Peyer's patch (tissue), 4 donors: ENCODE measurements around the gene SAP25. TPM values are rescaled to one million over a fixed set of nuclear protein-coding genes. Genes with fewer than 3 reads are reported as not detected.
"Not testable (repeated sequence)": the region's sequence is repeated elsewhere in the genome, so short reads cannot be mapped to it uniquely, and the experiment has no call there.

ENCODE experiments used
- DNase-seq, 3 donors: peaks; one replicate each; pipeline ENCODE4 v3.0.0-alpha.2; 2017 to 2019
- H3K27ac ChIP-seq, 4 donors: fragments of 200-600 bp; sonication (generic); one replicate each; pipeline ENCODE4 v1.5.1; 2016 to 2019
- H3K27me3 ChIP-seq, 2 donors: fragments of 200-600 bp; sonication (generic); one replicate each; pipeline ENCODE4 v1.5.1; 2019
- H3K36me3 ChIP-seq, 3 donors: fragments of 200-600 bp; sonication (generic); one replicate each; pipeline ENCODE4 v1.5.1; 2016 to 2019
- H3K4me1 ChIP-seq, 4 donors: fragments of 200-600 bp; sonication (generic); one replicate each; pipeline ENCODE4 v1.5.1; 2016 to 2019
- H3K4me3 ChIP-seq, 4 donors: fragments of 200-600 bp; sonication (generic); 1 replicate in 3 of 4; 2 replicates in 1 of 4; pipeline ENCODE4 v1.5.1; 2016 to 2019; ENCODE audit warnings: mild to moderate bottlenecking in 1 of 4
- H3K9me3 ChIP-seq, 4 donors: fragments of 200-600 bp; sonication (generic); one replicate each; pipeline ENCODE4 v1.5.1; 2016 to 2019; ENCODE audit warnings: mild to moderate bottlenecking in 1 of 4
- CTCF ChIP-seq, 6 experiments: fragments of 450-650 bp in 4 of 6; fragments of 200-600 bp in 2 of 6; sonication (generic) in 1 of 6; IDR thresholded peaks; one replicate each; pipeline ENCODE4 v1.5.1; 2017 to 2019; ENCODE audit warnings: antibody characterized with exemption in 6 of 6, mild to moderate bottlenecking in 3 of 6, moderate library complexity in 1 of 6
- POLR2A ChIP-seq, 2 donors: fragments of 450-650 bp; IDR thresholded peaks; one replicate each; pipeline ENCODE4 v1.5.1; 2017; ENCODE audit warnings: antibody characterized with exemption in 2 of 2, mild to moderate bottlenecking in 2 of 2, moderate library complexity in 2 of 2
- total RNA-seq, 4 donors: library from RNA; depleted of rRNA; stranded (reverse); fragments of >200 nt; gene quantifications; one replicate each; pipeline ENCODE4 v1.1.0, GENCODE V29; 2016

SAP25 gene
- total RNA-seq, 4 donors from 2014 or later: 2.5 to 18.2 (median 13.4) TPM

GRCh38 chr7:100543586-100543985 lies 30.1 kb downstream of the SAP25 start:
- peak overlapping the region; percentile 75 to 91 (median 81) for H3K27ac ChIP-seq
- TF ChIP-seq CTCF (IDR thresholded peaks at IDR 0.05) (no peak), POLR2A (IDR thresholded peaks at IDR 0.05) (no peak)
- DNase-seq: no peak
- peaks cover 0 to 4% (median 0%) of the 10 kb centered on the region in 3 donors for H3K36me3 ChIP-seq
- H3K27me3 ChIP-seq: no peaks in the 10 kb centered on the region
- peaks cover 5 to 81% (median 26%) of the 10 kb centered on the region in 4 donors for H3K4me1 ChIP-seq
- no peaks in the 10 kb centered on the region for H3K9me3 ChIP-seq
- no peak overlapping the region for H3K4me3 ChIP-seq

GRCh38 chr7:100541309-100541708 lies 32.4 kb downstream of the SAP25 start:
- not testable (repeated sequence) for DNase-seq, H3K27me3 ChIP-seq, H3K9me3 ChIP-seq, H3K36me3 ChIP-seq
- peak overlapping the region in 1 of 4 donors; percentile 7 for H3K4me3 ChIP-seq
- peaks cover 2 to 63% (median 18%) of the 10 kb centered on the region in 4 donors for H3K4me1 ChIP-seq
- H3K27ac ChIP-seq: peak overlapping the region in 2 of 4 donors; percentile 15 to 20

DNA sequence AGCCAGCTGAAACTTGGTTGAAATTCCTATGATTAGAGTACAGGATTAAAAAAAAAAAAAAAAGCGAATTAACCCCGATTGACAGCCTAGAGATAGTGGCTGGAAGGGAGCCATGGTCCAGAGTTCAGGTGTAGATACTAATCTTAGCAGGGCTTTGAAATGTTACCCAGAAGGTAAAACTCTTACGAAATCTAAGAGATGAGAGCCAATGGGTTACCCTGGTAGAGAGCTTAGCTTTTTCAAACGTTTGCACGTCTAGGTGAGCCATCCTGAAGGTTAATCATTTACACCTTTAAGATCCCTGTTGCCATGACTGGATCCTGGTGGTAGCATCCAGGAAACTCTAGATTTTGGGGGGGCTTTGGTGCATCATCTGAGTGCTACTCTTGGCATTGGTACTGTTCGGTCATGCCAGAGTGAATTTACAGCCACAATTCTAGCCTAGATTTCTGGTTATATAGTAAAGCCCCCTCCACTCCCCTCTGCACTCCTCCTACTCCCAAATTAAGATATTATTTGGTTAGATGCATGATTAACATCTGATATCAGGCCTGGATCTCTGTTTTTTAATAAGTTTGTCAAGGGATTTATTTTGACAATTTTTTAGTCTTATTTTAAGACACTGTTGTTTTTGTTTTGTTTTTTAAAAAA lies 33.5 kb downstream of the SAP25 start:
- peak overlapping the region; percentile 71 to 96 (median 87) for H3K4me3 ChIP-seq
- H3K4me1 ChIP-seq: peaks cover 2 to 51% (median 13%) of the 10 kb centered on the region in 4 donors
- no peaks in the 10 kb centered on the region for H3K36me3 ChIP-seq
- DNase-seq: peak in 2 of 3 donors; percentile 59 to 82
- H3K9me3 ChIP-seq: no peaks in the 10 kb centered on the region
- peak overlapping the region in 3 of 4 donors; percentile 78 to 87 (median 85) for H3K27ac ChIP-seq
- no peak for TF ChIP-seq CTCF (IDR thresholded peaks at IDR 0.05)
- no peaks in the 10 kb centered on the region for H3K27me3 ChIP-seq

DNA sequence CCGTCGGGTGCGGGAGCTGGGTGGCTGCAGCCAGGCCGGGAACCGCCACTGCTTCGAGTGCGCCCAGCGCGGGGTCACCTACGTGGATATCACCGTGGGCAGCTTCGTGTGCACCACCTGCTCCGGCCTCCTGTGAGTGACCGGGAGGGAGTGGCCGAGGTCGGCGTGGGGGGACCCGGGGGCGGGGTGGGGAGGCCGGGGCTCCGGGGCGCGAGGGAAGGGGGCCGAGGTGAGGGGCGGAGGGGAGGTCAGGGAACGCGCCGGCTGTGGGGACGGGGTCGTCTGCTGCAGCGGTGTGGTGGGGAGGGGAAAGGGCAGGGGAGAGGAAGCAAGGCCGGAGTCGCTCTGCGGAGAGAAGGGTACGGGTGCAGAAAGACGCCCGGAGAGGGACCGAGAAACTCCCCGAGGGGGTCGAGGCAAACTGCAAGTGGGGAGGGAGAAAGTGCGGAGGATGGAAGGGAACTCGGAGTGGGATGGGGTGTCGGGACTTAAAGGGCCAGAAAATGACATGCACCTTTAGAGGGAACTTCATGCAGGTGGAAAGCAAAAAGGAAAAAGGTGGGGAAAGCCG lies 34.2 kb downstream of the SAP25 start:
- Histone ChIP-seq H3K9me3 (no peaks in the 10 kb centered on the region), H3K27me3 (no peaks in the 10 kb centered on the region), H3K4me1 (peaks cover 0 to 45% (median 9%) of the 10 kb centered on the region in 4 donors), H3K36me3 (no peaks in the 10 kb centered on the region), H3K4me3 (peak overlapping the region; percentile 71 to 96 (median 87)), H3K27ac (peak overlapping the region; percentile 78 to 87 (median 85))
- no peak for DNase-seq
- TF ChIP-seq CTCF (IDR thresholded peaks at IDR 0.05) (no peak), POLR2A (IDR thresholded peaks at IDR 0.05) (no peak)

- Histone ChIP-seq H3K36me3 (no peaks in the 10 kb centered on the region), H3K27ac (peak within 1 kb of the TSS; percentile 78 to 87 (median 85)), H3K4me3 (peak within 1 kb of the TSS; percentile 71 to 96 (median 87)), H3K9me3 (no peaks in the 10 kb centered on the region), H3K27me3 (no peaks in the 10 kb centered on the region), H3K4me1 (peaks cover 0 to 38% (median 6%) of the 10 kb centered on the region in 4 donors)
- DNase-seq: peak; percentile 100
- TF ChIP-seq POLR2A (IDR thresholded peaks at IDR 0.05): peak; percentile 78 to 92
- peak in 1 of 6 experiments; percentile 5 for TF ChIP-seq CTCF (IDR thresholded peaks at IDR 0.05)
Observed at GRCh38 chr7:100538654-100539435, 34.9 kb downstream of the SAP25 start, which contains the start of gene AGFG2. Gene AGFG2, plus strand, starts transcription at chr7:100539203. Its CDS starts 144 bp downstream, at chr7:100539347.

GRCh38 chr7:100538348-100538653 lies 35.4 kb downstream of the SAP25 start:
- peak overlapping the region; percentile 18 to 43 (median 41) for H3K4me3 ChIP-seq
- H3K27ac ChIP-seq: peak overlapping the region; percentile 35 to 76 (median 64)
- H3K9me3 ChIP-seq: no peaks in the 10 kb centered on the region
- peaks cover 0 to 32% (median 6%) of the 10 kb centered on the region in 4 donors for H3K4me1 ChIP-seq
- TF ChIP-seq CTCF (IDR thresholded peaks at IDR 0.05): no peak
- no peak for TF ChIP-seq POLR2A (IDR thresholded peaks at IDR 0.05)
- DNase-seq: no peak
- no peaks in the 10 kb centered on the region for H3K36me3 ChIP-seq
- no peaks in the 10 kb centered on the region for H3K27me3 ChIP-seq

GRCh38 chr7:100536695-100537094 lies 37.0 kb downstream of the SAP25 start:
- H3K27ac ChIP-seq, H3K9me3 ChIP-seq, DNase-seq, H3K36me3 ChIP-seq, H3K27me3 ChIP-seq, H3K4me3 ChIP-seq: not testable (repeated sequence)
- H3K4me1 ChIP-seq: peaks cover 0 to 17% (median 4%) of the 10 kb centered on the region in 4 donors

GRCh38 chr7:100535982-100536381 lies 37.7 kb downstream of the SAP25 start:
- H3K27me3 ChIP-seq, H3K4me3 ChIP-seq, H3K36me3 ChIP-seq, H3K9me3 ChIP-seq, H3K27ac ChIP-seq, DNase-seq: not testable (repeated sequence)
- H3K4me1 ChIP-seq: peaks cover 0 to 13% (median 4%) of the 10 kb centered on the region in 4 donors
